ENCODE measurements around the gene ANKRD6.

DNA sequence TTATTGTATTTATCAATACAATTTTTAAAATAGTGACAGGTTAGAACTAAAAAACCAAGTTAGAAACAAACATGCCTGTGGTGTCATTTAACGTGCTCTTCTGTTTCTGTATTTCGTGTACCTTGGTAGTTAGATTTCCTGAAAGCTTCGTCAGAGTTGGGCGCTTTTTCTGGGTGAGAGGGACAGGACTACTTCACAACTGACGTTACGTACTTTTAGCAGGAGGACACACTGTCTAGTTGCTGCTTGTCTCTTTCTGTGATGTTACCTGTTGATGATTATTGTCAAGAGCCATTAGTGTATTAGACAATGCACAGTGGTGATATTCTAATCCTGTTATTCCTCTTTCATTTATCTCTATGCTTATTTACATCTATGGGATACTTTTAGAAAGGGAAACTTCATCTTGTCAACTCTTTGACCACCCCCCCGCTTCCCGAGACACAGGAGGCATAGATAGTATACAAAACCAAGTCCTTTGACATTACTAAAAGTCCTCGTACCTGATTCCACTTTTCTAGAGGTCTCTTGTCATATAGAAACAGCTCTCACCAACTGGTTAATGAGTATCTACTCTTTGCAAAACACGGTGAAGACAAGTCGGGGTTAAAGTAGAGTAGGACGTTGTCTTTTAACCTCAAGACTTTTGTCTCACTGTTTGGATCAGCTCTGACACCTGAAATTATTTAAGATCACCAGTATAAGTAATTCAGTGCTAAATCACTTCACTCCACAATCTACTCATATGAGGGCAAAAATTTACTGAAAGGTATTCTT, 109.3 kb downstream of the ANKRD6 start:
- no peak for TF ChIP-seq POLR2AphosphoS5 (IDR thresholded peaks at IDR 0.05)
- no peak for TF ChIP-seq CTCF (IDR thresholded peaks at IDR 0.05)
- TF ChIP-seq POLR2A (IDR thresholded peaks at IDR 0.05): no peak
